Peyer's patch (tissue), 4 donors: ENCODE measurements around the gene PDZD7.

Experiments
- POLR2A ChIP-seq, 2 donors: fragments of 450-650 bp; IDR thresholded peaks; one replicate each; pipeline ENCODE4 v1.5.1; 2017; ENCODE audit warnings: antibody characterized with exemption in 2 of 2, mild to moderate bottlenecking in 2 of 2, moderate library complexity in 2 of 2
- TF ChIP-seq, protein P1 (sequence below), 6 experiments: fragments of 450-650 bp in 4 of 6; fragments of 200-600 bp in 2 of 6; sonication (generic) in 1 of 6; IDR thresholded peaks; one replicate each; pipeline ENCODE4 v1.5.1; 2017 to 2019; ENCODE audit warnings: antibody characterized with exemption in 6 of 6, mild to moderate bottlenecking in 3 of 6, moderate library complexity in 1 of 6

DNA sequence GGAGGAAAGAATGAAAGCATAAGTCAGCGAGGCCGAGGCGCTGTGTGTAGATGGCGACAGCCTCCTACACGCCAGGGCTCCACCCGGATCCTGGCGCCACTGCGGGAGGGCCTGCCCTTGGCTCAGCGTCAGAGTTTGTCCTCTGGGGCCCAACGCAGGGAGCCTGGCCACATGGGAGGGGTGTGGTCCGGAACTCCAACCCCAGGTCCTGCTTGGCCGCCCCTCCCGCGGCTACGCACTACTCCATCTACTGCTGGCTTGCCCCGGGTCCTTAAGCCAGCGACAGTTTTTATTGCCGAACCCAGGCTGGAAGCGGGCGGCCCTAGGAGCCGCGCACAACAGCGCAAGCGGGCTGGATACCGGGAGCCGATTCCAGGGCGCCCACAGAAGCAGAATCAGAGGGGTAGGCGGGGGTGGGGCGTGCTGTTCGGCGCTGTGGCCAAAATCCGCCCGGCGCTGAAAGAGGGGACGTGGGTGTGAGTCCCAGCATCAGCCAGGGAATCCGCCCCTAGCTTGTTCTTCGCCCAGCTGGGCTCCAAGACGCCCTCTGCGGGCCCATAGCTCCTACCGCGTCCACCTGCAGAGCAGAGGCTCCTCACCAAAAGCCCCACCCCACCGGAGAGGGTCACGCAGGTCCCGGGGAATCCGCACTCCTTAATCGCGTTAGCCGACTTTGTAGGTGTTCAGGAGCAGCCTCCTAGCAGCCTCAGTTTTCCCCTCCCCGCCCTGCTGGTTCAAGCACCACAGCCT, 35.4 kb upstream of the PDZD7 start:
- TF ChIP-seq, protein P1, sequence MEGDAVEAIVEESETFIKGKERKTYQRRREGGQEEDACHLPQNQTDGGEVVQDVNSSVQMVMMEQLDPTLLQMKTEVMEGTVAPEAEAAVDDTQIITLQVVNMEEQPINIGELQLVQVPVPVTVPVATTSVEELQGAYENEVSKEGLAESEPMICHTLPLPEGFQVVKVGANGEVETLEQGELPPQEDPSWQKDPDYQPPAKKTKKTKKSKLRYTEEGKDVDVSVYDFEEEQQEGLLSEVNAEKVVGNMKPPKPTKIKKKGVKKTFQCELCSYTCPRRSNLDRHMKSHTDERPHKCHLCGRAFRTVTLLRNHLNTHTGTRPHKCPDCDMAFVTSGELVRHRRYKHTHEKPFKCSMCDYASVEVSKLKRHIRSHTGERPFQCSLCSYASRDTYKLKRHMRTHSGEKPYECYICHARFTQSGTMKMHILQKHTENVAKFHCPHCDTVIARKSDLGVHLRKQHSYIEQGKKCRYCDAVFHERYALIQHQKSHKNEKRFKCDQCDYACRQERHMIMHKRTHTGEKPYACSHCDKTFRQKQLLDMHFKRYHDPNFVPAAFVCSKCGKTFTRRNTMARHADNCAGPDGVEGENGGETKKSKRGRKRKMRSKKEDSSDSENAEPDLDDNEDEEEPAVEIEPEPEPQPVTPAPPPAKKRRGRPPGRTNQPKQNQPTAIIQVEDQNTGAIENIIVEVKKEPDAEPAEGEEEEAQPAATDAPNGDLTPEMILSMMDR (IDR thresholded peaks at IDR 0.05), result peak in 5 of 6 experiments; percentile 22 to 64 (median 51)
- TF ChIP-seq POLR2A (IDR thresholded peaks at IDR 0.05), result peak; percentile 88 to 91
